ENCODE measurements around the gene ZSWIM4. TPM values are rescaled to one million over a fixed set of nuclear protein-coding genes. Genes with fewer than 3 reads are reported as not detected.

Gene ZSWIM4
- total and polyA plus RNA-seq, 10 of the 15 experiments (the other 5 are each of a cell fraction or from before 2014, with no cell fraction given): 0.73 to 11.1 (median 1.8) TPM; not detected in 2

DNA sequence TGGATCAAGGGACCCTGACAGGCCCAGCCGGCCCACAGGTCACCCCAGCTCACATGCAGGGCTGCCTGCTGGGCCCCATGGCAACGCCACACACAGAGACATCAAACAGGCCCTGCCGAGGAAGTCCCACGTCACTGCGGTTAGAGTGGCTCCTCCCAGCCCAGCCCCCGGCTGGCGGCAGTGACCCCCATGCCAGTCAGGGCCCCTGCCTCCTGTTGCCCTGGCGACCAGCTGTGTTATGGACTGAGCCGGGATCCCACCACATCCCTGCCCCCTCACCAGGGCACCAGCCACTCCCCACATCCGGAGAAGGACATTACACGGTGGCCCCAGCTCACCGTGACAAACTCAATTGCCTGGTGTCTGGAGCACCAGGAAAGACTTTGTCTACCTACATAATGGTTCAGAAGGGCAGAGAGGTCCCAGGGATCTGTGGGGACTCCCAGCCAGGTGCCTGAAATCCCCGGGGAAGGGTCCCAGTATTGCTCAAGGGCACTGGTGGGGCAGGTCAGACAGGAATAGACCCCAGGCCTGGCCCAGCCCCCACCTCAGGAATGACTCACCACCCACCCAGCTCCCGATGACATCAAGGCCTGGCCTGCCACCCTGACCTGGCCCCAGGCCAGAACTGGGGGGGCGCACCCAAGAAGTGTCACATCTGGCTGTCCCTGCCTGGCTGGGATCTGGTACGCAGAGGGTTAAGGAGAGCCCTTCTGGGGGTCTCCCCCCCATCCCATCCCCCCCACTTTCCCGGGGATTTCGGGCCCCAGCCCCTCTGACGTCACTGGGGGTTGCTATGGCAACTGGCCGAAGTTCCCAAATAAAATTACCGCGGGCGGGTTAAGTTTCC is 51.5 kb downstream of the ZSWIM4 start (continued):
- TF ChIP-seq, protein P1, sequence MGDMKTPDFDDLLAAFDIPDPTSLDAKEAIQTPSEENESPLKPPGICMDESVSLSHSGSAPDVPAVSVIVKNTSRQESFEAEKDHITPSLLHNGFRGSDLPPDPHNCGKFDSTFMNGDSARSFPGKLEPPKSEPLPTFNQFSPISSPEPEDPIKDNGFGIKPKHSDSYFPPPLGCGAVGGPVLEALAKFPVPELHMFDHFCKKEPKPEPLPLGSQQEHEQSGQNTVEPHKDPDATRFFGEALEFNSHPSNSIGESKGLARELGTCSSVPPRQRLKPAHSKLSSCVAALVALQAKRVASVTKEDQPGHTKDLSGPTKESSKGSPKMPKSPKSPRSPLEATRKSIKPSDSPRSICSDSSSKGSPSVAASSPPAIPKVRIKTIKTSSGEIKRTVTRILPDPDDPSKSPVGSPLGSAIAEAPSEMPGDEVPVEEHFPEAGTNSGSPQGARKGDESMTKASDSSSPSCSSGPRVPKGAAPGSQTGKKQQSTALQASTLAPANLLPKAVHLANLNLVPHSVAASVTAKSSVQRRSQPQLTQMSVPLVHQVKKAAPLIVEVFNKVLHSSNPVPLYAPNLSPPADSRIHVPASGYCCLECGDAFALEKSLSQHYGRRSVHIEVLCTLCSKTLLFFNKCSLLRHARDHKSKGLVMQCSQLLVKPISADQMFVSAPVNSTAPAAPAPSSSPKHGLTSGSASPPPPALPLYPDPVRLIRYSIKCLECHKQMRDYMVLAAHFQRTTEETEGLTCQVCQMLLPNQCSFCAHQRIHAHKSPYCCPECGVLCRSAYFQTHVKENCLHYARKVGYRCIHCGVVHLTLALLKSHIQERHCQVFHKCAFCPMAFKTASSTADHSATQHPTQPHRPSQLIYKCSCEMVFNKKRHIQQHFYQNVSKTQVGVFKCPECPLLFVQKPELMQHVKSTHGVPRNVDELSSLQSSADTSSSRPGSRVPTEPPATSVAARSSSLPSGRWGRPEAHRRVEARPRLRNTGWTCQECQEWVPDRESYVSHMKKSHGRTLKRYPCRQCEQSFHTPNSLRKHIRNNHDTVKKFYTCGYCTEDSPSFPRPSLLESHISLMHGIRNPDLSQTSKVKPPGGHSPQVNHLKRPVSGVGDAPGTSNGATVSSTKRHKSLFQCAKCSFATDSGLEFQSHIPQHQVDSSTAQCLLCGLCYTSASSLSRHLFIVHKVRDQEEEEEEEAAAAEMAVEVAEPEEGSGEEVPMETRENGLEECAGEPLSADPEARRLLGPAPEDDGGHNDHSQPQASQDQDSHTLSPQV (IDR thresholded peaks at IDR 0.05): peak; percentile 79; the same call in 1 of the 2 replicates
- no peak for TF ChIP-seq FOS (IDR thresholded peaks at IDR 0.05; ENCODE audit: borderline replicate concordance, extremely low read depth, insufficient read length)
- peak; percentile 98 for TF ChIP-seq BMI1 (IDR thresholded peaks at IDR 0.05; ENCODE audit: borderline replicate concordance)
- TF ChIP-seq SUPT20H (IDR thresholded peaks at IDR 0.05; ENCODE audit: borderline replicate concordance, control insufficient read depth, low read depth, low read length): no peak
- TF ChIP-seq ZNF384 (IDR thresholded peaks at IDR 0.05; ENCODE audit: borderline replicate concordance, low read depth, low read length): no peak
- peak; percentile 24; the same call in 1 of the 2 replicates for TF ChIP-seq RB1 (IDR thresholded peaks at IDR 0.05; ENCODE audit: borderline replicate concordance)
- peak; percentile 94 for TF ChIP-seq RUNX3 (IDR thresholded peaks at IDR 0.05; ENCODE audit: low read length)
- TF ChIP-seq, protein P2, sequence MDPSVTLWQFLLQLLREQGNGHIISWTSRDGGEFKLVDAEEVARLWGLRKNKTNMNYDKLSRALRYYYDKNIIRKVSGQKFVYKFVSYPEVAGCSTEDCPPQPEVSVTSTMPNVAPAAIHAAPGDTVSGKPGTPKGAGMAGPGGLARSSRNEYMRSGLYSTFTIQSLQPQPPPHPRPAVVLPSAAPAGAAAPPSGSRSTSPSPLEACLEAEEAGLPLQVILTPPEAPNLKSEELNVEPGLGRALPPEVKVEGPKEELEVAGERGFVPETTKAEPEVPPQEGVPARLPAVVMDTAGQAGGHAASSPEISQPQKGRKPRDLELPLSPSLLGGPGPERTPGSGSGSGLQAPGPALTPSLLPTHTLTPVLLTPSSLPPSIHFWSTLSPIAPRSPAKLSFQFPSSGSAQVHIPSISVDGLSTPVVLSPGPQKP (IDR thresholded peaks at IDR 0.05; ENCODE audit: low read depth, low read length): no peak
- TF ChIP-seq, protein P3, sequence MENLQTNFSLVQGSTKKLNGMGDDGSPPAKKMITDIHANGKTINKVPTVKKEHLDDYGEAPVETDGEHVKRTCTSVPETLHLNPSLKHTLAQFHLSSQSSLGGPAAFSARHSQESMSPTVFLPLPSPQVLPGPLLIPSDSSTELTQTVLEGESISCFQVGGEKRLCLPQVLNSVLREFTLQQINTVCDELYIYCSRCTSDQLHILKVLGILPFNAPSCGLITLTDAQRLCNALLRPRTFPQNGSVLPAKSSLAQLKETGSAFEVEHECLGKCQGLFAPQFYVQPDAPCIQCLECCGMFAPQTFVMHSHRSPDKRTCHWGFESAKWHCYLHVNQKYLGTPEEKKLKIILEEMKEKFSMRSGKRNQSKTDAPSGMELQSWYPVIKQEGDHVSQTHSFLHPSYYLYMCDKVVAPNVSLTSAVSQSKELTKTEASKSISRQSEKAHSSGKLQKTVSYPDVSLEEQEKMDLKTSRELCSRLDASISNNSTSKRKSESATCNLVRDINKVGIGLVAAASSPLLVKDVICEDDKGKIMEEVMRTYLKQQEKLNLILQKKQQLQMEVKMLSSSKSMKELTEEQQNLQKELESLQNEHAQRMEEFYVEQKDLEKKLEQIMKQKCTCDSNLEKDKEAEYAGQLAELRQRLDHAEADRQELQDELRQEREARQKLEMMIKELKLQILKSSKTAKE (IDR thresholded peaks at IDR 0.05; ENCODE audit: low read depth, poor library complexity, severe bottlenecking): peak; percentile 75
- TF ChIP-seq GATAD2B (conservative IDR thresholded peaks at IDR 0.05; ENCODE audit: low read depth): peak; percentile 95
- TF ChIP-seq STAT1 (conservative IDR thresholded peaks at IDR 0.05): peak; percentile 64
- TF ChIP-seq POLR2AphosphoS2 (IDR thresholded peaks at IDR 0.05; ENCODE audit: low read depth, low read length): 0 out of 2 replicates have a peak, but pooled peaks have one; percentile 45
- no peak for TF ChIP-seq SUZ12 (IDR thresholded peaks at IDR 0.05; ENCODE audit: unreplicated experiment)
- no peak for TF ChIP-seq MYC (IDR thresholded peaks at IDR 0.05; ENCODE audit: insufficient read depth, insufficient read length, insufficient replicate concordance, low read length, severe bottlenecking)
- TF ChIP-seq, protein P4, sequence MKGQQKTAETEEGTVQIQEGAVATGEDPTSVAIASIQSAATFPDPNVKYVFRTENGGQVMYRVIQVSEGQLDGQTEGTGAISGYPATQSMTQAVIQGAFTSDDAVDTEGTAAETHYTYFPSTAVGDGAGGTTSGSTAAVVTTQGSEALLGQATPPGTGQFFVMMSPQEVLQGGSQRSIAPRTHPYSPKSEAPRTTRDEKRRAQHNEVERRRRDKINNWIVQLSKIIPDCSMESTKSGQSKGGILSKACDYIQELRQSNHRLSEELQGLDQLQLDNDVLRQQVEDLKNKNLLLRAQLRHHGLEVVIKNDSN (IDR thresholded peaks at IDR 0.05; ENCODE audit: borderline replicate concordance, extremely low read length, insufficient read depth, low read depth, low read length): no peak
- TF ChIP-seq RCOR1 (conservative IDR thresholded peaks at IDR 0.05; ENCODE audit: low read depth, low read length): no peak
- TF ChIP-seq, protein P5, sequence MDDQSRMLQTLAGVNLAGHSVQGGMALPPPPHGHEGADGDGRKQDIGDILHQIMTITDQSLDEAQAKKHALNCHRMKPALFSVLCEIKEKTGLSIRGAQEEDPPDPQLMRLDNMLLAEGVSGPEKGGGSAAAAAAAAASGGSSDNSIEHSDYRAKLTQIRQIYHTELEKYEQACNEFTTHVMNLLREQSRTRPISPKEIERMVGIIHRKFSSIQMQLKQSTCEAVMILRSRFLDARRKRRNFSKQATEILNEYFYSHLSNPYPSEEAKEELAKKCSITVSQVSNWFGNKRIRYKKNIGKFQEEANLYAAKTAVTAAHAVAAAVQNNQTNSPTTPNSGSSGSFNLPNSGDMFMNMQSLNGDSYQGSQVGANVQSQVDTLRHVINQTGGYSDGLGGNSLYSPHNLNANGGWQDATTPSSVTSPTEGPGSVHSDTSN (IDR thresholded peaks at IDR 0.05; ENCODE audit: insufficient replicate concordance, low read depth, low read length): peak; percentile 89
- 0 out of 2 replicates have a peak, but pooled peaks have one; percentile 3 for TF ChIP-seq ZSCAN29 (IDR thresholded peaks at IDR 0.05)

All from GM12878 (cell line).